H1 (cell line): Measurements from ENCODE around the gene KIF1B.

Experiments used
- BACH1 ChIP-seq: IDR thresholded peaks from 2 replicates; pipeline ENCODE4 v1.6.1; 2012; ENCODE audit warnings: low read length, improper control_type of control experiment
- CBX5 ChIP-seq: fragments of 300-800, 300-1000 bp; sonication (generic); IDR thresholded peaks from 2 replicates; pipeline ENCODE4 v1.7.1; 2016; ENCODE audit warnings: antibody characterized with exemption, low read length, low read depth
- CTCF ChIP-seq, 3 experiments: IDR thresholded peaks; 1 replicate in 2 of 3; 2 replicates in 1 of 3; pipeline versions ENCODE4 v1.5.1 to v1.6.1; 2011; ENCODE audit warnings: low read length in 3 of 3, mild to moderate bottlenecking in 3 of 3, inconsistent platforms in 2 of 3, low read depth in 1 of 3, moderate library complexity in 1 of 3; ENCODE audit not compliant: insufficient read depth in 1 of 3; ENCODE audit errors: control extremely low read depth in 1 of 3
- EGR1 ChIP-seq: IDR thresholded peaks from 2 replicates; pipeline ENCODE4 v1.6.1; 2011; ENCODE audit warnings: low read depth, low read length, borderline replicate concordance
- EP300 ChIP-seq, 2 experiments: IDR thresholded peaks; 1 replicate in 1 of 2; 2 replicates in 1 of 2; pipeline ENCODE4 v1.6.1; 2011 to 2012; ENCODE audit warnings: low read depth in 2 of 2, low read length in 2 of 2, mild to moderate bottlenecking in 2 of 2, borderline replicate concordance in 1 of 2, inconsistent platforms in 1 of 2, moderate library complexity in 1 of 2
- HDAC6 ChIP-seq: IDR thresholded peaks from one replicate; pipeline ENCODE4 v1.7.1; 2012; ENCODE audit warnings: low read depth, mild to moderate bottlenecking, inconsistent platforms, low read length, moderate library complexity
- POLR2A ChIP-seq, 2 experiments: IDR thresholded peaks; 1 replicate in 1 of 2; 2 replicates in 1 of 2; pipeline ENCODE4 v1.6.1; 2011; ENCODE audit warnings: low read depth in 2 of 2, low read length in 2 of 2, mild to moderate bottlenecking in 2 of 2; ENCODE audit errors: control extremely low read depth in 1 of 2
- POLR2AphosphoS5 ChIP-seq: IDR thresholded peaks from 2 replicates; pipeline ENCODE4 v1.6.1; 2011; ENCODE audit warnings: low read depth, low read length
- TBP ChIP-seq: IDR thresholded peaks from 2 replicates; pipeline ENCODE4 v1.6.1; 2011; ENCODE audit warnings: low read depth, low read length, improper control_type of control experiment
- YY1 ChIP-seq: IDR thresholded peaks from 2 replicates; pipeline ENCODE4 v1.6.1; 2011; ENCODE audit warnings: low read depth, mild to moderate bottlenecking, low read length
- ZNF274 ChIP-seq: IDR thresholded peaks from 2 replicates; pipeline ENCODE4 v1.7.0; 2012; ENCODE audit warnings: low read length, borderline replicate concordance; ENCODE audit errors: extremely low read depth
- TF ChIP-seq, protein P1 (sequence below): IDR thresholded peaks from 2 replicates; pipeline ENCODE4 v1.6.1; 2011; ENCODE audit warnings: low read length, improper control_type of control experiment
- TF ChIP-seq, protein P2 (sequence below): IDR thresholded peaks from 2 replicates; pipeline ENCODE4 v1.6.1; 2011; ENCODE audit warnings: low read depth, mild to moderate bottlenecking, low read length; ENCODE audit not compliant: insufficient read depth
- TF ChIP-seq, protein P3 (sequence below): IDR thresholded peaks from 2 replicates; pipeline ENCODE4 v1.6.1; 2012; ENCODE audit warnings: inconsistent platforms

DNA sequence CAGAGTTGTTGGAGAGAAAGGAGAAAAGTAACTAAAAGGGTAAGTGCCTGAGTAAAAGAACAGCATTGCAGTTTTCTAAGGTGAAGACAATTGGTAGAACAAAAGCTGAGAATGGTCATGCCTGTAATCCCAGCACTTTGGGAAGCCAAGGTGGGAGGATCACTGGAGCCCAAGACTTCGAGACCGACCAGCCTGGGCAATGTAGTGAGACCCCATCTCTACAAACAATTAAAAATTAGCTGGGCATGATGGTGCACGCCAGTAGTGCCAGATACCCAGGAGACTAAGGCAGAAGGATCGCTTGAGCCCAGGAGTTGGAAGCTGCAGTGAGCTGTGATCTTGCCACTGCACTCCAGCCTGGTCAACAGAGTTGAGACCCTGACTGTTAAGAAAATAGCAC, 173.3 kb downstream of the KIF1B start:
- TF ChIP-seq POLR2AphosphoS5 (no peak), YY1 (no peak), CBX5 (no peak), EP300 (IDR thresholded peaks at IDR 0.05; ENCODE audit: borderline replicate concordance in 1 of 2, low read depth in 2 of 2, low read length in 2 of 2) (no peak), ZNF274 (no peak), CTCF (IDR thresholded peaks at IDR 0.05; ENCODE audit: control extremely low read depth in 1 of 3, insufficient read depth in 1 of 3, low read depth in 1 of 3, low read length in 3 of 3) (no peak), EGR1 (no peak), HDAC6 (no peak), BACH1 (no peak), TBP (no peak), POLR2A (IDR thresholded peaks at IDR 0.05; ENCODE audit: control extremely low read depth in 1 of 2, low read depth in 2 of 2, low read length in 2 of 2) (no peak)
- TF ChIP-seq, protein P1, sequence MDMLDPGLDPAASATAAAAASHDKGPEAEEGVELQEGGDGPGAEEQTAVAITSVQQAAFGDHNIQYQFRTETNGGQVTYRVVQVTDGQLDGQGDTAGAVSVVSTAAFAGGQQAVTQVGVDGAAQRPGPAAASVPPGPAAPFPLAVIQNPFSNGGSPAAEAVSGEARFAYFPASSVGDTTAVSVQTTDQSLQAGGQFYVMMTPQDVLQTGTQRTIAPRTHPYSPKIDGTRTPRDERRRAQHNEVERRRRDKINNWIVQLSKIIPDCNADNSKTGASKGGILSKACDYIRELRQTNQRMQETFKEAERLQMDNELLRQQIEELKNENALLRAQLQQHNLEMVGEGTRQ: no peak
- TF ChIP-seq, protein P2, sequence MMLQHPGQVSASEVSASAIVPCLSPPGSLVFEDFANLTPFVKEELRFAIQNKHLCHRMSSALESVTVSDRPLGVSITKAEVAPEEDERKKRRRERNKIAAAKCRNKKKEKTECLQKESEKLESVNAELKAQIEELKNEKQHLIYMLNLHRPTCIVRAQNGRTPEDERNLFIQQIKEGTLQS: no peak
- TF ChIP-seq, protein P3, sequence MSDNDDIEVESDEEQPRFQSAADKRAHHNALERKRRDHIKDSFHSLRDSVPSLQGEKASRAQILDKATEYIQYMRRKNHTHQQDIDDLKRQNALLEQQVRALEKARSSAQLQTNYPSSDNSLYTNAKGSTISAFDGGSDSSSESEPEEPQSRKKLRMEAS: no peak
